BLaER1 treated with 17β-estradiol and CSF1 and Interleukin-3, amounts not matched to agents 10 nM and 100 nM (cell line): Measurements from ENCODE around the gene SOD2.
"Not testable (repeated sequence)": the region's sequence is repeated elsewhere in the genome, so short reads cannot be mapped to it uniquely, and the experiment has no call there.

Source experiments
- H3K27ac ChIP-seq, 11 experiments: shearing (Covaris generic); formaldehyde crosslinking; 2 replicates each; pipeline ENCODE4 v1.8.1; 2022
- H3K27me3 ChIP-seq, 11 experiments: shearing (Covaris generic); formaldehyde crosslinking; 2 replicates each; pipeline ENCODE4 v1.8.1; 2022
- H3K36me3 ChIP-seq, 11 experiments: shearing (Covaris generic); formaldehyde crosslinking; 2 replicates each; pipeline ENCODE4 v1.8.1; 2022
- H3K4me1 ChIP-seq, 10 experiments: shearing (Covaris generic); formaldehyde crosslinking; 2 replicates each; pipeline ENCODE4 v1.8.1; 2022
- H3K4me2 ChIP-seq, 11 experiments: shearing (Covaris generic); formaldehyde crosslinking; 2 replicates each; pipeline ENCODE4 v1.8.1; 2022
- H3K4me3 ChIP-seq, 10 experiments: shearing (Covaris generic); formaldehyde crosslinking; 2 replicates each; pipeline ENCODE4 v1.8.1; 2022
- H3K9ac ChIP-seq, 11 experiments: shearing (Covaris generic); formaldehyde crosslinking; 2 replicates each; pipeline ENCODE4 v1.8.1; 2022
- H3K9me3 ChIP-seq, 11 experiments: shearing (Covaris generic); formaldehyde crosslinking; replicated peaks in 1 of 11; 2 replicates each; pipeline ENCODE4 v1.8.1; 2022
- H4K20me1 ChIP-seq, 11 experiments: shearing (Covaris generic); formaldehyde crosslinking; 2 replicates each; pipeline ENCODE4 v1.8.1; 2022
- Cebpa-rat ChIP-seq, 11 experiments: shearing (Covaris generic); IDR thresholded peaks; 2 replicates each; pipeline ENCODE4 v1.8.1; 2022

SOD2 gene

GRCh38 chr6:159679091-159680077, 13.7 kb downstream of the SOD2 start:
- H4K20me1 ChIP-seq: peaks cover 10 to 79% (median 53%) of the 10 kb centered on the region in 11 experiments; a peak in 20 of 22 replicates
- H3K4me3 ChIP-seq: no peak overlapping the region
- no peaks in the 10 kb centered on the region for H3K27me3 ChIP-seq
- no peak for TF ChIP-seq Cebpa-rat (IDR thresholded peaks at IDR 0.05)
- peak overlapping the region in 2 of 11 experiments; percentile 4 to 32; a peak in 3 of 22 replicates for H3K9ac ChIP-seq
- peaks cover 68 to 79% (median 74%) of the 10 kb centered on the region in 11 experiments for H3K36me3 ChIP-seq
- H3K4me1 ChIP-seq: peaks cover 0 to 53% (median 7%) of the 10 kb centered on the region in 10 experiments; a peak in 10 of 20 replicates
- peaks cover 0 to 10% (median 0%) of the 10 kb centered on the region in 11 experiments; a peak in 5 of 22 replicates for H3K9me3 ChIP-seq
- peak overlapping the region in 4 of 11 experiments; percentile 20 to 43 (median 40); a peak in 6 of 22 replicates for H3K27ac ChIP-seq
- H3K4me2 ChIP-seq: peak overlapping the region in 3 of 11 experiments; percentile 5 to 97 (median 35); a peak in 4 of 22 replicates

GRCh38 chr6:159678574-159678973, 14.5 kb downstream of the SOD2 start:
- Histone ChIP-seq H3K9me3 (peaks cover 0 to 10% (median 0%) of the 10 kb centered on the region in 11 experiments; a peak in 5 of 22 replicates), H3K4me2 (no peak overlapping the region), H3K4me3 (no peak overlapping the region), H3K9ac (no peak overlapping the region), H3K36me3 (peaks cover 60 to 71% (median 65%) of the 10 kb centered on the region in 11 experiments), H3K27me3 (no peaks in the 10 kb centered on the region), H3K4me1 (peaks cover 0 to 44% (median 7%) of the 10 kb centered on the region in 10 experiments; a peak in 10 of 20 replicates), H4K20me1 (peaks cover 10 to 77% (median 46%) of the 10 kb centered on the region in 11 experiments; a peak in 20 of 22 replicates), H3K27ac (peak overlapping the region in 1 of 11 experiments; percentile 43; a peak in 2 of 22 replicates)
- no peak for TF ChIP-seq Cebpa-rat (IDR thresholded peaks at IDR 0.05)

- H3K27ac ChIP-seq: 0 out of 22 replicates have a peak overlapping the region, but pooled peaks of 1 of the 11 experiments have one; percentile 0
- peaks cover 50 to 62% (median 56%) of the 10 kb centered on the region in 11 experiments for H3K36me3 ChIP-seq
Observed at GRCh38 chr6:159677506-159678165, 15.4 kb downstream of the SOD2 start.

GRCh38 chr6:159676890-159677505, 16.0 kb downstream of the SOD2 start:
- H3K4me3 ChIP-seq: no peak overlapping the region
- H4K20me1 ChIP-seq: peaks cover 6 to 74% (median 30%) of the 10 kb centered on the region in 11 experiments; a peak in 20 of 22 replicates
- H3K9me3 ChIP-seq: peaks cover 0 to 10% (median 4%) of the 10 kb centered on the region in 11 experiments; a peak in 6 of 22 replicates
- H3K36me3 ChIP-seq: peaks cover 44 to 58% (median 50%) of the 10 kb centered on the region in 11 experiments
- no peaks in the 10 kb centered on the region for H3K27me3 ChIP-seq
- no peak overlapping the region for H3K9ac ChIP-seq
- H3K4me1 ChIP-seq: peaks cover 0 to 29% (median 7%) of the 10 kb centered on the region in 10 experiments; a peak in 9 of 20 replicates
- H3K4me2 ChIP-seq: no peak overlapping the region
- 0 out of 22 replicates have a peak overlapping the region, but pooled peaks of 1 of the 11 experiments have one; percentile 0 for H3K27ac ChIP-seq
- no peak for TF ChIP-seq Cebpa-rat (IDR thresholded peaks at IDR 0.05)

More at GRCh38 chr6:159677506-159678165, 15.4 kb downstream of the SOD2 start:
- Histone ChIP-seq H4K20me1 (peaks cover 6 to 76% (median 36%) of the 10 kb centered on the region in 11 experiments; a peak in 20 of 22 replicates), H3K4me3 (no peak overlapping the region), H3K9me3 (peaks cover 0 to 10% (median 2%) of the 10 kb centered on the region in 11 experiments; a peak in 6 of 22 replicates), H3K4me2 (no peak overlapping the region), H3K27me3 (no peaks in the 10 kb centered on the region), H3K9ac (no peak overlapping the region), H3K4me1 (peaks cover 0 to 35% (median 7%) of the 10 kb centered on the region in 10 experiments; a peak in 9 of 20 replicates)
- no peak for TF ChIP-seq Cebpa-rat (IDR thresholded peaks at IDR 0.05)

- Histone ChIP-seq H4K20me1 (peaks cover under 1 to 74% (median 22%) of the 10 kb centered on the region in 11 experiments; a peak in 20 of 22 replicates), H3K36me3 (peaks cover 37 to 56% (median 43%) of the 10 kb centered on the region in 11 experiments), H3K9me3 (peaks cover 0 to 11% (median 6%) of the 10 kb centered on the region in 11 experiments; a peak in 13 of 22 replicates), H3K4me1 (peaks cover 0 to 21% (median 7%) of the 10 kb centered on the region in 10 experiments; a peak in 9 of 20 replicates)
- not testable (repeated sequence) for H3K27ac ChIP-seq, H3K4me2 ChIP-seq, H3K27me3 ChIP-seq, H3K4me3 ChIP-seq, H3K9ac ChIP-seq
Observed at GRCh38 chr6:159676236-159676635, 16.8 kb downstream of the SOD2 start.

GRCh38 chr6:159665868-159666635, 27.0 kb downstream of the SOD2 start:
- TF ChIP-seq Cebpa-rat (IDR thresholded peaks at IDR 0.05): no peak
- peaks cover 20 to 41% (median 34%) of the 10 kb centered on the region in 11 experiments for H3K9me3 ChIP-seq
- H4K20me1 ChIP-seq: peaks cover 0 to 29% (median 0%) of the 10 kb centered on the region in 11 experiments; a peak in 3 of 22 replicates
- no peak overlapping the region for H3K4me3 ChIP-seq
- no peaks in the 10 kb centered on the region for H3K27me3 ChIP-seq
- H3K27ac ChIP-seq: no peak overlapping the region
- no peak overlapping the region for H3K4me2 ChIP-seq
- H3K4me1 ChIP-seq: no peaks in the 10 kb centered on the region
- H3K36me3 ChIP-seq: peaks cover 15 to 65% (median 21%) of the 10 kb centered on the region in 11 experiments; a peak in 21 of 22 replicates
- no peak overlapping the region for H3K9ac ChIP-seq

GRCh38 chr6:159663368-159663889, 29.6 kb downstream of the SOD2 start:
- not testable (repeated sequence) for H3K4me1 ChIP-seq, H3K4me3 ChIP-seq, H3K4me2 ChIP-seq, H3K9ac ChIP-seq, H3K27me3 ChIP-seq, H3K27ac ChIP-seq
- H3K36me3 ChIP-seq: peaks cover 0 to 54% (median 0%) of the 10 kb centered on the region in 11 experiments; a peak in 9 of 22 replicates
- peaks cover 0 to 21% (median 0%) of the 10 kb centered on the region in 11 experiments; a peak in 3 of 22 replicates for H4K20me1 ChIP-seq
- H3K9me3 ChIP-seq: peaks cover 14 to 31% (median 25%) of the 10 kb centered on the region in 11 experiments

- H3K36me3 ChIP-seq: peaks cover 0 to 54% (median 0%) of the 10 kb centered on the region in 11 experiments; a peak in 9 of 22 replicates
- not testable (repeated sequence) for H3K9ac ChIP-seq, H3K4me1 ChIP-seq, H3K4me2 ChIP-seq, H3K4me3 ChIP-seq, H3K27me3 ChIP-seq, H3K27ac ChIP-seq
- H4K20me1 ChIP-seq: peaks cover 0 to 31% (median 0%) of the 10 kb centered on the region in 11 experiments; a peak in 3 of 22 replicates
- H3K9me3 ChIP-seq: peaks cover 14 to 31% (median 25%) of the 10 kb centered on the region in 11 experiments
Observed at GRCh38 chr6:159661977-159662376, 31.1 kb downstream of the SOD2 start.
